ENCODE measurements around the gene SART1.

SART1 gene

DNA sequence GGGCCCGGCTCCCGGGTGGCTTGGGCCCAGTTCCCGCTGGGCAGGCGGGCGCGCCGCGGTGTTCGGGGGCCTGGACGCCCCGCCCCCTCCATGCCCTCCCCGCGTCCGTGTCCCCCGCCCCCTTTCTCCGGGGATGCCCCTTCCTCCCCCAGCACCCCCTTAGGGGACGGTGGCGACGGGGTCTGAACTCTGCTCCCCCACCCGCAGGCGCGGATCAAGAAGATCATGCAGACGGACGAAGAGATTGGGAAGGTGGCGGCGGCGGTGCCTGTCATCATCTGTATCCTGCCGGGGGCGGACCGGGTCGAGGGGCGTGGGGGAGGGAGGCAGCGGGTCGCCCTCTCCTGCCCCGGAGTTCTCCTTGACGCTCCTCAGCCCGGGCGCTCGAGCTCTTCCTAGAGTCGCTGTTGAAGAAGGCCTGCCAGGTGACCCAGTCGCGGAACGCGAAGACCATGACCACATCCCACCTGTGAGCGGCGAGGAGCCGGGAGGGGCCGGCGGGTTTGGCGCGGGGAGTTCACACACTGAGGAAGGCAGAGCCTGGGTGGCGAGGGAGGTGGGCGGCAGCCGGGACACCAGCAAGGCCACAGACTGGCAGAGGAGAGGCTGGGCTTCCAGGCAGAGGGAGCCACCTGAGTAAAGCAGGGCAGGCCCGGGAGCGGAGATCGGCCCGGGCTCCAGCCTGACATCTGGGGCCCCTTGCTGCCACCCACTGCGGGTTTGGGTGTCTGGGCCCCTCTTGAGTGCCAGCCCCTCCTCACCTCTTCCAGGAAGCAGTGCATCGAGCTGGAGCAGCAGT, 41.8 kb upstream of the SART1 start:
- H3K9me3 ChIP-seq (ENCODE audit: control insufficient read depth in 2 of 2, low read length in 2 of 2): no peaks in the 10 kb centered on the region
- H3K4me1 ChIP-seq (ENCODE audit: control insufficient read depth in 2 of 2, insufficient read depth in 2 of 2, low read length in 2 of 2): peaks cover 34 to 35% of the 10 kb centered on the region in 2 donors
- H3K9ac ChIP-seq (ENCODE audit: low read depth in 1 of 2, low read length in 2 of 2): peak overlapping the region; percentile 47 to 71
- H3K27me3 ChIP-seq (ENCODE audit: control insufficient read depth in 2 of 2, insufficient read depth in 2 of 2, low read length in 2 of 2): no peaks in the 10 kb centered on the region
- peak overlapping the region; percentile 76 to 78 for H3K4me3 ChIP-seq (ENCODE audit: low read length in 2 of 2)
- H3K27ac ChIP-seq (ENCODE audit: low read depth in 2 of 2, low read length in 2 of 2): peak overlapping the region; percentile 77 to 81
- peaks cover 8 to 10% of the 10 kb centered on the region in 2 donors for H3K36me3 ChIP-seq (ENCODE audit: control insufficient read depth in 2 of 2, insufficient read depth in 2 of 2, low read length in 2 of 2)

DNA sequence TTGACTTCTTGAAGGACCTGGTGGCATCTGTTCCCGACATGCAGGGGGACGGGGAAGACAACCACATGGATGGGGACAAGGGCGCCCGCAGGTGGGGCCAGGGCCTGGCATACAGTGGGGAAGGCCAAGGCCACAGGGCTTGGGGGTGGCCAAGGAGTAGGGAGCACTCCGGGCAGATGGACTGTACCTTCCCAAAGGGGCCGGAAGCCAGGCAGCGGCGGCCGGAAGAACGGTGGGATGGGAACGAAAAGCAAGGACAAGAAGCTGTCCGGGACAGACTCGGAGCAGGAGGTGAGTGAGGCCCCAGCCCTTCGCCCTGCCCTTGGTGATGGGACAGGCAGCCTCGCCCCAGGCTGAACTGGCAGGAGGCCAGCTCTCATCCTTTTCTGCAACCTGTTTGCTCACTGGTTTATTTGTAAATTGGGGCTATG, 41.1 kb upstream of the SART1 start:
- Histone ChIP-seq H3K4me3 (ENCODE audit: low read length in 2 of 2) (peak overlapping the region; percentile 76 to 78), H3K27ac (ENCODE audit: low read depth in 2 of 2, low read length in 2 of 2) (peak overlapping the region in 1 of 2 donors; percentile 77), H3K27me3 (ENCODE audit: control insufficient read depth in 2 of 2, insufficient read depth in 2 of 2, low read length in 2 of 2) (no peaks in the 10 kb centered on the region), H3K4me1 (ENCODE audit: control insufficient read depth in 2 of 2, insufficient read depth in 2 of 2, low read length in 2 of 2) (peaks cover 29 to 30% of the 10 kb centered on the region in 2 donors), H3K36me3 (ENCODE audit: control insufficient read depth in 2 of 2, insufficient read depth in 2 of 2, low read length in 2 of 2) (peaks cover 8 to 10% of the 10 kb centered on the region in 2 donors), H3K9ac (ENCODE audit: low read depth in 1 of 2, low read length in 2 of 2) (peak overlapping the region; percentile 47 to 71), H3K9me3 (ENCODE audit: control insufficient read depth in 2 of 2, low read length in 2 of 2) (no peaks in the 10 kb centered on the region)

DNA sequence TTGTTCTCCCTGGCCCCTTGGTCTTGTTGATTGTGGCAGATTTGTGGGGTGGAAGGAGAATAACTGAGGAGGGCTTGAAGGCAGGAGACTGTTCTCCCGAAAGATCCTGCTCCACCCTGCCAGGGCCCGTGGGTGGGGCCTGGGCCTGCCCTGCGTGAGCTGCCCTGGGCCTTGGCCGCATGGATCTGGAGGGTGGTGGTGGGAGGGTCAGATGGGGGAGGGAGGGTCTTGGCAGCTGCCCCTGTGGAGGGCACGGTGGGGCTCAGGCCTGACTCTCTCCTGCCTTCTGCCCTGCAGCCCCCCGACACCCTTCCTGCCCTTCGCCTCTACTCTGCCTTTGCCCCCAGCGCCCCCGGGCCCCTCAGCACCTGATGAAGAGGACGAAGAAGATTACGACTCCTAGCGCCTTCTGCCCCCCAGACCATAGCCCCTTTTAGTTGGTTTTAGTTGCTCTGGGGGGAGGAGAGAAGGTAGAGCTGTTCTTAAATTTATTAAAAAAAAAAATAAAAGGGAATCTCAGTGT, 40.4 kb upstream of the SART1 start:
- Histone ChIP-seq H3K4me1 (ENCODE audit: control insufficient read depth in 2 of 2, insufficient read depth in 2 of 2, low read length in 2 of 2) (peaks cover 27 to 28% of the 10 kb centered on the region in 2 donors), H3K9me3 (ENCODE audit: control insufficient read depth in 2 of 2, low read length in 2 of 2) (no peaks in the 10 kb centered on the region), H3K27me3 (ENCODE audit: control insufficient read depth in 2 of 2, insufficient read depth in 2 of 2, low read length in 2 of 2) (no peaks in the 10 kb centered on the region), H3K9ac (ENCODE audit: low read depth in 1 of 2, low read length in 2 of 2) (peak overlapping the region in 1 of 2 donors; percentile 24), H3K27ac (ENCODE audit: low read depth in 2 of 2, low read length in 2 of 2) (no peak overlapping the region), H3K36me3 (ENCODE audit: control insufficient read depth in 2 of 2, insufficient read depth in 2 of 2, low read length in 2 of 2) (peaks cover 8 to 10% of the 10 kb centered on the region in 2 donors), H3K4me3 (ENCODE audit: low read length in 2 of 2) (no peak overlapping the region)

DNA sequence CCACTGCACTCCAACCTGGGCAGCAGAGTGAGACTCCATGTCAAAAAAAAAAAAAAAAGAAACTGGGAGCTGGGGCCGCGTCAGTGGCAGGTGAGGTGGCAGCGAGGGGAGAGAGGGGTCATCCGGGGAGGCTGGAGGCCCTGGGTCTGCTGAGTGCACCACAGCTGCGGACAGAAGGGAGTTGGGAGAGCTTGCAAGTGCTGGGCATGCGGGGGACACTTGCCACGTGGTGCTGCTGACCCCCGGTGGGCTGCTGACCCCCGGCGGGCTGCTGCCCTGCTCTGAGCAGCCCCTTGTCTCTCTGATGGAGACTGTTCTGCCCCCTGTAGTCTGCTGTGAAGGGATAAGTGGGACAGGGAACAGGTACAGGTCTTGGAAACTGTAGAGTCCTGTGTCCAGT, 39.7 kb upstream of the SART1 start:
- Histone ChIP-seq H3K4me3 (ENCODE audit: low read length in 2 of 2) (no peak overlapping the region), H3K4me1 (ENCODE audit: control insufficient read depth in 2 of 2, insufficient read depth in 2 of 2, low read length in 2 of 2) (peaks cover 25 to 27% of the 10 kb centered on the region in 2 donors), H3K9me3 (ENCODE audit: control insufficient read depth in 2 of 2, low read length in 2 of 2) (no peaks in the 10 kb centered on the region), H3K9ac (ENCODE audit: low read depth in 1 of 2, low read length in 2 of 2) (no peak overlapping the region), H3K27ac (ENCODE audit: low read depth in 2 of 2, low read length in 2 of 2) (no peak overlapping the region), H3K36me3 (ENCODE audit: control insufficient read depth in 2 of 2, insufficient read depth in 2 of 2, low read length in 2 of 2) (peaks cover 8 to 10% of the 10 kb centered on the region in 2 donors), H3K27me3 (ENCODE audit: control insufficient read depth in 2 of 2, insufficient read depth in 2 of 2, low read length in 2 of 2) (no peaks in the 10 kb centered on the region)

DNA sequence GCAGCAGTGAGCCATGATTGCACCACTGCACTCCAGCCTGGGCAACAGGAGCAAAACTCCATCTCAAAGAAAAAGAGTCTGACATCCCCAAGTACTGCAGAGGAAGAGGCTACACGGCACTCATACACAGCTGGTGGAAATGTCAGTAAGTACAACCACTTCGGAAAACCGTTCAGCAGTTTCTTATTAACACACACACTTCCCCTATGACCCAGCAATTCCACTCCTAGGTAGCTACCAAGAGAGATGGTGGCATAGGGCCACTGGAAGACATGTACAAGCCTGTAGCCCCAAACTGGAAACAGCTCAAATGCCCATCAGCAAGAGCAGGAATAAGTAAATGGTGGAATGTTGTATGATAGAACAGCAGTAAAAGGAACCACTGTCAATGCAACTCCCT, 39.0 kb upstream of the SART1 start:
- Histone ChIP-seq H3K4me3 (ENCODE audit: low read length in 2 of 2) (no peak overlapping the region), H3K9me3 (ENCODE audit: control insufficient read depth in 2 of 2, low read length in 2 of 2) (no peaks in the 10 kb centered on the region), H3K36me3 (ENCODE audit: control insufficient read depth in 2 of 2, insufficient read depth in 2 of 2, low read length in 2 of 2) (peaks cover 8 to 10% of the 10 kb centered on the region in 2 donors), H3K4me1 (ENCODE audit: control insufficient read depth in 2 of 2, insufficient read depth in 2 of 2, low read length in 2 of 2) (peaks cover 20% of the 10 kb centered on the region in 2 donors), H3K27me3 (ENCODE audit: control insufficient read depth in 2 of 2, insufficient read depth in 2 of 2, low read length in 2 of 2) (no peaks in the 10 kb centered on the region), H3K27ac (ENCODE audit: low read depth in 2 of 2, low read length in 2 of 2) (no peak overlapping the region), H3K9ac (ENCODE audit: low read depth in 1 of 2, low read length in 2 of 2) (no peak overlapping the region)

DNA sequence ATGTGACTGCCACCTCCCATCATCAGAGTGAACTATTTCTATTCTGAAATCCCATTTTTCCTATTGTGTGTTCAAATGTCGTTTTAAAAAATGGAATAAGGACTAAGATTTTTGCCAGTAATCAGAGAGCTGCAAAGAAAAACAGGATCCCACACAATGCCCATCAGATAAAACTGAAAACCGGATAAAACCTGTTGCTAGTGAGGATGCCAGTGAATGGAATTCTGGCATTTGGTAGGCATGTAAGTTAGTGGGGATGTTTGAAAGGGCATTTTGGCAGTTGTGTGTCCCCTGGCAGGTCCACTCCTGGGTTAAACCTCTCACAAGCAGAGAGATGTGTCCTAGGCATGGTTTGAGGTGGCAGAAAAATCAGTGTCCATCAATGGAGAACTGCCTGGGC, 36.1 kb upstream of the SART1 start:
- Histone ChIP-seq H3K4me3 (ENCODE audit: low read length in 2 of 2) (no peak overlapping the region), H3K36me3 (ENCODE audit: control insufficient read depth in 2 of 2, insufficient read depth in 2 of 2, low read length in 2 of 2) (peaks cover 8 to 10% of the 10 kb centered on the region in 2 donors), H3K27ac (ENCODE audit: low read depth in 2 of 2, low read length in 2 of 2) (no peak overlapping the region), H3K27me3 (ENCODE audit: control insufficient read depth in 2 of 2, insufficient read depth in 2 of 2, low read length in 2 of 2) (no peaks in the 10 kb centered on the region), H3K9me3 (ENCODE audit: control insufficient read depth in 2 of 2, low read length in 2 of 2) (no peaks in the 10 kb centered on the region), H3K4me1 (ENCODE audit: control insufficient read depth in 2 of 2, insufficient read depth in 2 of 2, low read length in 2 of 2) (peaks cover 6 to 14% of the 10 kb centered on the region in 2 donors), H3K9ac (ENCODE audit: low read depth in 1 of 2, low read length in 2 of 2) (no peak overlapping the region)

DNA sequence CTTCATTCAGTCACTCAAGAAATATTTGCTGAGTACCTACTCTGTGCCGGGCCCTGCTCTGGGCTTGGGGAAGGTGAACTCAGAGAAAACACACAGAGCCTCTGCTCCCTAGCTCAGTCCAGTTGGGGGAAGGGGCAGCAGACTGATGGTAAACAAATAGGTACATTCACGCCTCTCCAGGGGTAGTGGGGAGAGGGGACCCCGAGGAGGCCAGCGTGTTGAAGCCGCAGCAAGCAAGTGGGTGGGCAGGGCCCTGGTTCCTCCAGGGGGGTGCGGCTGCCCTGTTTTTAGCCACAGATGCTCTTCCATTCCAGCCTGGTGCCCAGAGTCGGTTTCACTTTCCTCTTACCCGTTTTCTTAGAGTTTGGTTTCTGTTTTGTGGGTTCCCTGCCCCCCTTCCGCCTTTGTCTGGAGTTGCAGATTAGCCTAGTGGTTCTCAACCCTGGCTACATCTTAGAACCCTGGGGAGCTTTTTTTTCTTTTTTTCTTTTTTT, 33.6 kb upstream of the SART1 start:
- Histone ChIP-seq H3K9me3 (ENCODE audit: control insufficient read depth in 2 of 2, low read length in 2 of 2) (no peaks in the 10 kb centered on the region), H3K27ac (ENCODE audit: low read depth in 2 of 2, low read length in 2 of 2) (peak overlapping the region in 1 of 2 donors; percentile 87), H3K27me3 (ENCODE audit: control insufficient read depth in 2 of 2, insufficient read depth in 2 of 2, low read length in 2 of 2) (no peaks in the 10 kb centered on the region), H3K36me3 (ENCODE audit: control insufficient read depth in 2 of 2, insufficient read depth in 2 of 2, low read length in 2 of 2) (no peaks in the 10 kb centered on the region), H3K9ac (ENCODE audit: low read depth in 1 of 2, low read length in 2 of 2) (peak overlapping the region in 1 of 2 donors; percentile 38), H3K4me1 (ENCODE audit: control insufficient read depth in 2 of 2, insufficient read depth in 2 of 2, low read length in 2 of 2) (peaks cover 0 to 9% of the 10 kb centered on the region in 2 donors), H3K4me3 (ENCODE audit: low read length in 2 of 2) (peak overlapping the region; percentile 15 to 48)

DNA sequence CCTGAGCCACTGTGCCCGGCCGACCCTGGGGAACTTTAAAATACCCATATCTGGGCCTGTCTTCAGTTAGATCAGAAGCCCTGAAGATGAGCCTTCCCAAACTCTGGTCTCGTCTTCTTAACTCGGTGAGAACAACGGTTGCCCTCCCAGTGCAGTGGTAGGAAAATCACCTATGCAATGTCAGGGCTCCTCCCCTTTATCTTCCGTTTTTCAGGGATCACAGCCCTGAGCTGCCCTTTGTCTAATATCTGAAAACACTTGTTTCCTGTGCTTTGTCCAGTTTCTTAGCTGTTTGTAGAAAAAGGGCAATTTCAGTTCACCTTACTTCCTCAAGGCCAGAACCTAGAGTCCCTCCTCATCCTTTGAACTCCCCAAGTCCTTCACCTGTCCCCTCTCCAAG, 32.9 kb upstream of the SART1 start:
- no peaks in the 10 kb centered on the region for H3K27me3 ChIP-seq (ENCODE audit: control insufficient read depth in 2 of 2, insufficient read depth in 2 of 2, low read length in 2 of 2)
- H3K27ac ChIP-seq (ENCODE audit: low read depth in 2 of 2, low read length in 2 of 2): peak overlapping the region in 1 of 2 donors; percentile 6
- H3K9ac ChIP-seq (ENCODE audit: low read depth in 1 of 2, low read length in 2 of 2): no peak overlapping the region
- peaks cover 0 to 9% of the 10 kb centered on the region in 2 donors for H3K4me1 ChIP-seq (ENCODE audit: control insufficient read depth in 2 of 2, insufficient read depth in 2 of 2, low read length in 2 of 2)
- H3K36me3 ChIP-seq (ENCODE audit: control insufficient read depth in 2 of 2, insufficient read depth in 2 of 2, low read length in 2 of 2): no peaks in the 10 kb centered on the region
- H3K9me3 ChIP-seq (ENCODE audit: control insufficient read depth in 2 of 2, low read length in 2 of 2): no peaks in the 10 kb centered on the region
- H3K4me3 ChIP-seq (ENCODE audit: low read length in 2 of 2): no peak overlapping the region

DNA sequence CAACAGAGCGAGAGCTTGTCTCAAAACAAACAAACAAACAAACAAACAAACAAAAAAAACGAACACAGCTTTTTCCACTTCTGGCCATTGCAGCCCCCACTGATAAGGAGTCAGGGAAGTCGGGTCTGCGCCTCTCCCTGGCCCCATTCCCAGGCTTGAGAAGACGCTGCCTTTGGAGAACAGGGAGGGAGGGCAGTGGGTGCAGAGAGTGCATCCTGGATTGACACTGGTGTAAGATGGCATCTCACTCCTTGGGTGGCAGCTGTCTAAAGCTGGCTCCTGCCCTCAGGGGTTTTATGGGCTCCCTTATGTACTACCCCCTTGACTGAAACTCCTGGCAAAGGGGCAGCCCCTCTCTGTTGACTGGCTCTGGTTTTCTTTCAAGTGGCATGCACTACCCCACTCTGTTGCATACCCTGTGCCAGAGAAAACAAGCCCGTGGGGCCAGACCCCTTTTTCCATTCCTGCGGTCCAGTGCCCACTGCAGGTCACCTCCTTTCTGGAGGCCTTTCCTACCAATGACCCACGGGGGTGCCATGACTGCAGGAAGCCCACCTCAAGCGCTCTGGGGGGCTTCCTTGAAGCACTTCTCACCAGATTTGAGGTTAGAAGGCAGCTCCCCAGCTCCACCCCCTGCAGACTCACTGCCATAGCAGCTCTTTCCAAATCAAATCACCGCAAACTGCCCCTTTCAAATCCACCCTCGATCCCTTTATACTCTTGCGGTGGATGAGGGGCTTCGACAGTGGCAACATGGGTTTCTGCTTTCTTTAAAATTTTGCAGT, 29.6 kb upstream of the SART1 start:
- H3K4me3 ChIP-seq (ENCODE audit: low read length in 2 of 2): no peak overlapping the region
- H3K27me3 ChIP-seq (ENCODE audit: control insufficient read depth in 2 of 2, insufficient read depth in 2 of 2, low read length in 2 of 2): no peaks in the 10 kb centered on the region
- H3K27ac ChIP-seq (ENCODE audit: low read depth in 2 of 2, low read length in 2 of 2): no peak overlapping the region
- H3K9me3 ChIP-seq (ENCODE audit: control insufficient read depth in 2 of 2, low read length in 2 of 2): no peaks in the 10 kb centered on the region
- no peaks in the 10 kb centered on the region for H3K36me3 ChIP-seq (ENCODE audit: control insufficient read depth in 2 of 2, insufficient read depth in 2 of 2, low read length in 2 of 2)
- H3K4me1 ChIP-seq (ENCODE audit: control insufficient read depth in 2 of 2, insufficient read depth in 2 of 2, low read length in 2 of 2): peaks cover 0 to 9% of the 10 kb centered on the region in 2 donors
- H3K9ac ChIP-seq (ENCODE audit: low read depth in 1 of 2, low read length in 2 of 2): no peak overlapping the region

DNA sequence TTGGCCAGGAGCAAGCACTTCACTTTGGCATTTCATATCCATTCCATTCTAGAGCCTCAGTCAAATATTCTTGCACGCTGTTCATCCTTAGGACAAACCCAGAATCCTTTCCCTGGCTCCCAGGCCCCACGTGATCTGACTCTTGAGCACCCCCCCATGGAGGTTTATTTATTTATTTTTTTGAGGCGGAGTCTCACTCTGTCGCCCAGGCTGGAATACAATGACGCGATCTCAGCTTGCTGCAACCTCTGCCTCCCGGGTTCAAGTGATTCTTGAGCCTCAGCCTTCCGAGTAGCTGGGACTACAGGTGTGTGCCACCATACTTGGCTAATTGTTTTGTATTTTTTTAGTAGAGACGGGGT, 29.0 kb upstream of the SART1 start:
- Histone ChIP-seq H3K27ac (ENCODE audit: low read depth in 2 of 2, low read length in 2 of 2) (no peak overlapping the region), H3K4me1 (ENCODE audit: control insufficient read depth in 2 of 2, insufficient read depth in 2 of 2, low read length in 2 of 2) (peaks cover 0 to 7% of the 10 kb centered on the region in 2 donors), H3K27me3 (ENCODE audit: control insufficient read depth in 2 of 2, insufficient read depth in 2 of 2, low read length in 2 of 2) (no peaks in the 10 kb centered on the region), H3K9ac (ENCODE audit: low read depth in 1 of 2, low read length in 2 of 2) (no peak overlapping the region), H3K9me3 (ENCODE audit: control insufficient read depth in 2 of 2, low read length in 2 of 2) (no peaks in the 10 kb centered on the region), H3K36me3 (ENCODE audit: control insufficient read depth in 2 of 2, insufficient read depth in 2 of 2, low read length in 2 of 2) (no peaks in the 10 kb centered on the region), H3K4me3 (ENCODE audit: low read length in 2 of 2) (no peak overlapping the region)

All from mucosa of rectum (tissue), 2 donors.